ENCODE results near the gene PCSK6.

DNA sequence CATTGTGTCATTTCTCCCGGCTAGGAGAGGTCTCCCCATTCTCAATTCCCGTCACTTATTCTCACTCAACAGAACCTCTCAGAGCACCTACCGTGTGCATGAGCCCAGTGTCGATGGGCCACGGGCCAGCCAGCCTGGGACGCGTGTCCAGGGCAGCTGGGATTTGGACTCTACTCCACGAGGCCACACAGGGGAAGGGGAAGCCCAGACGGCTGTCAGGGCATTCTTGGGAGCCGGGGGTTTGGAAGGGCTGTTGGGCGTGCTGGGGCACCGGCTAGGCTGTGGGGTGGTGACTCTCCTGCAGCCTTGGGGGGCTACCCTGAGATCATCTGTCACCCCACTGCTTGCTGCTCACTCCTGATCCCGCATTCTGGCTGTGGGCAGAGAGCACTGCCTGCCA, 41.7 kb upstream of the PCSK6 start:
- TF ChIP-seq, protein P1, sequence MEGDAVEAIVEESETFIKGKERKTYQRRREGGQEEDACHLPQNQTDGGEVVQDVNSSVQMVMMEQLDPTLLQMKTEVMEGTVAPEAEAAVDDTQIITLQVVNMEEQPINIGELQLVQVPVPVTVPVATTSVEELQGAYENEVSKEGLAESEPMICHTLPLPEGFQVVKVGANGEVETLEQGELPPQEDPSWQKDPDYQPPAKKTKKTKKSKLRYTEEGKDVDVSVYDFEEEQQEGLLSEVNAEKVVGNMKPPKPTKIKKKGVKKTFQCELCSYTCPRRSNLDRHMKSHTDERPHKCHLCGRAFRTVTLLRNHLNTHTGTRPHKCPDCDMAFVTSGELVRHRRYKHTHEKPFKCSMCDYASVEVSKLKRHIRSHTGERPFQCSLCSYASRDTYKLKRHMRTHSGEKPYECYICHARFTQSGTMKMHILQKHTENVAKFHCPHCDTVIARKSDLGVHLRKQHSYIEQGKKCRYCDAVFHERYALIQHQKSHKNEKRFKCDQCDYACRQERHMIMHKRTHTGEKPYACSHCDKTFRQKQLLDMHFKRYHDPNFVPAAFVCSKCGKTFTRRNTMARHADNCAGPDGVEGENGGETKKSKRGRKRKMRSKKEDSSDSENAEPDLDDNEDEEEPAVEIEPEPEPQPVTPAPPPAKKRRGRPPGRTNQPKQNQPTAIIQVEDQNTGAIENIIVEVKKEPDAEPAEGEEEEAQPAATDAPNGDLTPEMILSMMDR (conservative IDR thresholded peaks at IDR 0.05; ENCODE audit: low read depth, low read length) = no peak
- no peak for TF ChIP-seq EZH2phosphoT487 (IDR thresholded peaks at IDR 0.05; ENCODE audit: borderline replicate concordance, low read length)
- TF ChIP-seq EZH2 (IDR thresholded peaks at IDR 0.05; ENCODE audit: low read length, unreplicated experiment) = no peak

Data from PC-3 (cell line).